GM12892 (cell line): ENCODE data around the gene ERVW-1.
"Not testable (repeated sequence)": the region's sequence is repeated elsewhere in the genome, so short reads cannot be mapped to it uniquely, and the experiment has no call there.

Experiments
- DNase-seq: peaks from one replicate; pipeline ENCODE4 v3.0.0; 2011; ENCODE audit not compliant: insufficient read length
- FAIRE-seq: peaks from 2 replicates; lab custom pipeline; 2011; peaks lifted over from hg19 to GRCh38; lab: Jason Lieb, UNC
- POLR2A ChIP-seq: IDR thresholded peaks from 2 replicates; pipeline ENCODE4 v1.6.1; 2011; ENCODE audit warnings: low read depth, low read length, control low read depth
- POLR2AphosphoS5 ChIP-seq: IDR thresholded peaks from 2 replicates; pipeline ENCODE4 v1.6.1; 2011; ENCODE audit warnings: low read depth, low read length, control low read depth
- TAF1 ChIP-seq: IDR thresholded peaks from 2 replicates; pipeline ENCODE4 v1.6.1; 2011; ENCODE audit warnings: low read depth, mild to moderate bottlenecking, control low read depth, low read length, borderline replicate concordance

Gene ERVW-1

GRCh38 chr7:92461027-92462003 lies 16.4 kb downstream of the ERVW-1 start:
- peak; percentile 93 for FAIRE-seq
- TF ChIP-seq TAF1 (no peak), POLR2AphosphoS5 (no peak)

GRCh38 chr7:92460510-92460909 lies 17.2 kb downstream of the ERVW-1 start:
- FAIRE-seq (no peak), DNase-seq (no peak)
- TF ChIP-seq POLR2AphosphoS5 (no peak), POLR2A (no peak), TAF1 (no peak)

More at GRCh38 chr7:92461027-92462003, 16.4 kb downstream of the ERVW-1 start:
- peak; percentile 31 for DNase-seq

GRCh38 chr7:92460109-92460508 lies 17.6 kb downstream of the ERVW-1 start:
- TF ChIP-seq TAF1 (no peak), POLR2A (no peak), POLR2AphosphoS5 (no peak)

GRCh38 chr7:92456236-92456635 lies 21.5 kb downstream of the ERVW-1 start:
- TF ChIP-seq TAF1 (no peak), POLR2A (no peak), POLR2AphosphoS5 (no peak)
- no peak for DNase-seq
- no peak for FAIRE-seq

More at GRCh38 chr7:92460109-92460508, 17.6 kb downstream of the ERVW-1 start:
- DNase-seq (no peak), FAIRE-seq (no peak)

- TF ChIP-seq POLR2A (no peak), TAF1 (no peak), POLR2AphosphoS5 (no peak)
- no peak for FAIRE-seq
- DNase-seq, result no peak
These were observed 26.1 kb downstream of the ERVW-1 start for GRCh38 chr7:92451645-92452044.

GRCh38 chr7:92448205-92448747 lies 29.5 kb downstream of the ERVW-1 start:
- FAIRE-seq (peak; percentile 78), DNase-seq (peak; percentile 19)
- TF ChIP-seq POLR2AphosphoS5 (peak; percentile 37; the same call in 1 of the 2 replicates), TAF1 (no peak)

GRCh38 chr7:92447345-92448204 lies 30.2 kb downstream of the ERVW-1 start, which contains the start of gene GATAD1:
TSS of gene GATAD1 (plus strand) at chr7:92447482. CDS start at chr7:92447730, 248 bp downstream.
- DNase-seq (peak; percentile 70), FAIRE-seq (peak; percentile 90)
- peak; percentile 52; the same call in 1 of the 2 replicates for TF ChIP-seq POLR2AphosphoS5
- TF ChIP-seq TAF1, result peak; percentile 70
- peak; percentile 63; the same call in 1 of the 2 replicates for TF ChIP-seq POLR2A

- FAIRE-seq (no peak), DNase-seq (no peak)
- TF ChIP-seq POLR2AphosphoS5 (no peak), POLR2A (no peak), TAF1 (no peak)
These were observed 30.8 kb downstream of the ERVW-1 start for GRCh38 chr7:92446869-92447344.

GRCh38 chr7:92442720-92443119 lies 35.0 kb downstream of the ERVW-1 start:
- not testable (repeated sequence) for FAIRE-seq, DNase-seq

GRCh38 chr7:92437956-92438491 lies 39.7 kb downstream of the ERVW-1 start:
- FAIRE-seq (no peak), DNase-seq (no peak)
- no peak for TF ChIP-seq POLR2A
- no peak for TF ChIP-seq TAF1
- no peak for TF ChIP-seq POLR2AphosphoS5
